IPS-20b (cell line): ENCODE measurements around the gene ARL14.
"Not testable (repeated sequence)": the region's sequence is repeated elsewhere in the genome, so short reads cannot be mapped to it uniquely, and the experiment has no call there.

Experiments used
- H3K27ac ChIP-seq: one replicate; pipeline ENCODE4 v1.5.1; 2013; ENCODE audit warnings: low read length
- H3K27me3 ChIP-seq: 2 replicates; pipeline ENCODE4 v1.6.1; 2013; ENCODE audit warnings: mild to moderate bottlenecking, low read length, inconsistent platforms; ENCODE audit not compliant: insufficient read depth
- H3K36me3 ChIP-seq: 2 replicates; pipeline ENCODE4 v1.6.1; 2013; ENCODE audit warnings: low read depth, mild to moderate bottlenecking, inconsistent platforms, low read length, moderate library complexity; ENCODE audit not compliant: insufficient read depth
- H3K4me1 ChIP-seq: 2 replicates; pipeline ENCODE4 v1.6.1; 2013; ENCODE audit warnings: mild to moderate bottlenecking, control low read depth, inconsistent platforms, low read length, moderate library complexity; ENCODE audit not compliant: insufficient read depth
- H3K4me3 ChIP-seq: 2 replicates; pipeline ENCODE4 v1.5.1; 2013; ENCODE audit warnings: mild to moderate bottlenecking, low read length, inconsistent platforms
- H3K9ac ChIP-seq: 2 replicates; pipeline ENCODE4 v1.6.1; 2013; ENCODE audit warnings: low read depth, mild to moderate bottlenecking, inconsistent platforms, low read length, moderate library complexity
- H3K9me3 ChIP-seq: 2 replicates; pipeline ENCODE4 v1.6.1; 2013; ENCODE audit warnings: mild to moderate bottlenecking, low read depth, low read length, inconsistent platforms; ENCODE audit not compliant: insufficient read depth

Gene ARL14

GRCh38 chr3:160698599-160699195 is 21.7 kb downstream of the ARL14 start:
- Histone ChIP-seq H3K27me3 (no peaks in the 10 kb centered on the region; the same call in 1 of the 2 replicates), H3K4me3 (no peak overlapping the region), H3K9me3 (no peaks in the 10 kb centered on the region), H3K9ac (no peak overlapping the region), H3K4me1 (no peaks in the 10 kb centered on the region), H3K36me3 (no peaks in the 10 kb centered on the region), H3K27ac (no peak overlapping the region)

GRCh38 chr3:160701490-160701889 is 24.5 kb downstream of the ARL14 start:
- Histone ChIP-seq H3K4me3 (no peak overlapping the region), H3K4me1 (no peaks in the 10 kb centered on the region), H3K9ac (no peak overlapping the region), H3K36me3 (no peaks in the 10 kb centered on the region), H3K27ac (no peak overlapping the region), H3K9me3 (no peaks in the 10 kb centered on the region), H3K27me3 (no peaks in the 10 kb centered on the region)

- Histone ChIP-seq H3K9ac (no peak overlapping the region), H3K27ac (no peak overlapping the region), H3K27me3 (no peaks in the 10 kb centered on the region), H3K36me3 (no peaks in the 10 kb centered on the region), H3K4me3 (no peak overlapping the region), H3K9me3 (no peaks in the 10 kb centered on the region), H3K4me1 (no peaks in the 10 kb centered on the region)
Measured at GRCh38 chr3:160702290-160702689, 25.3 kb downstream of the ARL14 start.

GRCh38 chr3:160703974-160704373 is 27.0 kb downstream of the ARL14 start:
- H3K27me3 ChIP-seq: no peaks in the 10 kb centered on the region
- H3K4me3 ChIP-seq: no peak overlapping the region
- no peaks in the 10 kb centered on the region for H3K36me3 ChIP-seq
- H3K9ac ChIP-seq: no peak overlapping the region
- H3K27ac ChIP-seq: no peak overlapping the region
- H3K9me3 ChIP-seq: no peaks in the 10 kb centered on the region
- H3K4me1 ChIP-seq: no peaks in the 10 kb centered on the region

- no peak overlapping the region for H3K4me3 ChIP-seq
- H3K9me3 ChIP-seq: no peaks in the 10 kb centered on the region
- H3K9ac ChIP-seq: no peak overlapping the region
- no peak overlapping the region for H3K27ac ChIP-seq
- no peaks in the 10 kb centered on the region for H3K27me3 ChIP-seq
- H3K36me3 ChIP-seq: no peaks in the 10 kb centered on the region
- H3K4me1 ChIP-seq: peaks cover 8% of the 10 kb centered on the region; the same call in 1 of the 2 replicates
Measured at GRCh38 chr3:160707187-160707794, 30.3 kb downstream of the ARL14 start.

- Histone ChIP-seq H3K4me3 (no peak overlapping the region), H3K36me3 (no peaks in the 10 kb centered on the region), H3K27me3 (no peaks in the 10 kb centered on the region), H3K27ac (no peak overlapping the region), H3K4me1 (peaks cover 8% of the 10 kb centered on the region; the same call in 1 of the 2 replicates), H3K9ac (no peak overlapping the region), H3K9me3 (no peaks in the 10 kb centered on the region)
Measured at GRCh38 chr3:160709477-160710182, 32.7 kb downstream of the ARL14 start.

GRCh38 chr3:160713144-160713543 is 36.2 kb downstream of the ARL14 start:
- H3K36me3 ChIP-seq, H3K9me3 ChIP-seq, H3K4me3 ChIP-seq, H3K27me3 ChIP-seq, H3K9ac ChIP-seq, H3K27ac ChIP-seq, H3K4me1 ChIP-seq: not testable (repeated sequence)

- Histone ChIP-seq H3K27me3 (no peaks in the 10 kb centered on the region), H3K4me1 (no peaks in the 10 kb centered on the region), H3K4me3 (no peak overlapping the region), H3K27ac (no peak overlapping the region), H3K9me3 (no peaks in the 10 kb centered on the region), H3K36me3 (no peaks in the 10 kb centered on the region), H3K9ac (no peak overlapping the region)
Measured at GRCh38 chr3:160719710-160720109, 42.8 kb downstream of the ARL14 start.

- H3K4me1 ChIP-seq: no peaks in the 10 kb centered on the region
- no peak overlapping the region for H3K9ac ChIP-seq
- no peaks in the 10 kb centered on the region for H3K36me3 ChIP-seq
- H3K27ac ChIP-seq: no peak overlapping the region
- H3K9me3 ChIP-seq: no peaks in the 10 kb centered on the region
- H3K4me3 ChIP-seq: no peak overlapping the region
- no peaks in the 10 kb centered on the region for H3K27me3 ChIP-seq
Measured at GRCh38 chr3:160720123-160720746, 43.3 kb downstream of the ARL14 start.

GRCh38 chr3:160722331-160722730 is 45.4 kb downstream of the ARL14 start:
- no peaks in the 10 kb centered on the region for H3K27me3 ChIP-seq
- H3K9ac ChIP-seq: no peak overlapping the region
- H3K4me3 ChIP-seq: no peak overlapping the region
- no peak overlapping the region for H3K27ac ChIP-seq
- no peaks in the 10 kb centered on the region for H3K4me1 ChIP-seq
- H3K36me3 ChIP-seq: no peaks in the 10 kb centered on the region
- H3K9me3 ChIP-seq: no peaks in the 10 kb centered on the region

GRCh38 chr3:160725338-160725737 is 48.4 kb downstream of the ARL14 start:
- Histone ChIP-seq H3K4me1 (no peaks in the 10 kb centered on the region), H3K4me3 (no peak overlapping the region), H3K9me3 (no peaks in the 10 kb centered on the region), H3K27ac (no peak overlapping the region), H3K27me3 (no peaks in the 10 kb centered on the region), H3K9ac (no peak overlapping the region), H3K36me3 (no peaks in the 10 kb centered on the region)
